ENCODE measurements around the gene TIAM2.
"Not testable (repeated sequence)": the region's sequence is repeated elsewhere in the genome, so short reads cannot be mapped to it uniquely, and the experiment has no call there.

Gene TIAM2

GRCh38 chr6:155001934-155002333 lies 6.8 kb downstream of the TIAM2 start:
- Mint-ChIP-seq H3K27ac (no peak overlapping the region), H3K9me3 (no peaks in the 10 kb centered on the region), H3K4me3 (no peak overlapping the region), H3K4me1 (ENCODE audit: low read depth) (peaks cover 6% of the 10 kb centered on the region), H3K27me3 (peaks cover 32% of the 10 kb centered on the region), H3K36me3 (ENCODE audit: low read depth) (no peaks in the 10 kb centered on the region)
- DNase-seq, result no peak

- Mint-ChIP-seq H3K27me3 (peaks cover 19% of the 10 kb centered on the region), H3K27ac (no peak overlapping the region), H3K36me3 (ENCODE audit: low read depth) (no peaks in the 10 kb centered on the region), H3K4me1 (ENCODE audit: low read depth) (peaks cover 4% of the 10 kb centered on the region), H3K4me3 (no peak overlapping the region), H3K9me3 (no peaks in the 10 kb centered on the region)
- no peak for DNase-seq
These were observed 8.4 kb downstream of the TIAM2 start for GRCh38 chr6:155003476-155003875.

- no peaks in the 10 kb centered on the region for H3K9me3 Mint-ChIP-seq
- peaks cover 17% of the 10 kb centered on the region for H3K27me3 Mint-ChIP-seq
- no peak overlapping the region for H3K4me3 Mint-ChIP-seq
- H3K4me1 Mint-ChIP-seq (ENCODE audit: low read depth), result peaks cover 4% of the 10 kb centered on the region
- no peaks in the 10 kb centered on the region for H3K36me3 Mint-ChIP-seq (ENCODE audit: low read depth)
- no peak overlapping the region for H3K27ac Mint-ChIP-seq
- DNase-seq, result no peak
These were observed 8.9 kb downstream of the TIAM2 start for GRCh38 chr6:155004017-155004416.

- H3K27ac Mint-ChIP-seq, result no peak overlapping the region
- no peak overlapping the region for H3K4me3 Mint-ChIP-seq
- no peaks in the 10 kb centered on the region for H3K9me3 Mint-ChIP-seq
- H3K4me1 Mint-ChIP-seq (ENCODE audit: low read depth), result peaks cover 4% of the 10 kb centered on the region
- H3K27me3 Mint-ChIP-seq, result peaks cover 16% of the 10 kb centered on the region
- DNase-seq, result no peak
- no peaks in the 10 kb centered on the region for H3K36me3 Mint-ChIP-seq (ENCODE audit: low read depth)
These were observed 9.7 kb downstream of the TIAM2 start for GRCh38 chr6:155004576-155005372.

- Mint-ChIP-seq H3K4me1 (ENCODE audit: low read depth) (peaks cover 4% of the 10 kb centered on the region), H3K4me3 (no peak overlapping the region), H3K27me3 (peaks cover 2% of the 10 kb centered on the region), H3K27ac (peak overlapping the region; percentile 20), H3K36me3 (ENCODE audit: low read depth) (no peaks in the 10 kb centered on the region), H3K9me3 (no peaks in the 10 kb centered on the region)
- no peak for DNase-seq
These were observed 13.5 kb downstream of the TIAM2 start for GRCh38 chr6:155008625-155009024.

GRCh38 chr6:155010940-155011339 lies 15.8 kb downstream of the TIAM2 start:
- Mint-ChIP-seq H3K4me1 (ENCODE audit: low read depth) (no peaks in the 10 kb centered on the region), H3K27me3 (peaks cover 10% of the 10 kb centered on the region), H3K4me3 (no peak overlapping the region), H3K36me3 (ENCODE audit: low read depth) (no peaks in the 10 kb centered on the region), H3K9me3 (no peaks in the 10 kb centered on the region), H3K27ac (no peak overlapping the region)
- no peak for DNase-seq

GRCh38 chr6:155011809-155012291 lies 16.7 kb downstream of the TIAM2 start:
- Mint-ChIP-seq H3K9me3 (no peaks in the 10 kb centered on the region), H3K27me3 (peaks cover 10% of the 10 kb centered on the region), H3K27ac (no peak overlapping the region), H3K4me1 (ENCODE audit: low read depth) (no peaks in the 10 kb centered on the region), H3K36me3 (ENCODE audit: low read depth) (no peaks in the 10 kb centered on the region), H3K4me3 (no peak overlapping the region)
- DNase-seq, result no peak

- Mint-ChIP-seq H3K9me3 (no peaks in the 10 kb centered on the region), H3K27ac (no peak overlapping the region), H3K4me3 (no peak overlapping the region), H3K36me3 (ENCODE audit: low read depth) (no peaks in the 10 kb centered on the region), H3K4me1 (ENCODE audit: low read depth) (no peaks in the 10 kb centered on the region), H3K27me3 (peaks cover 13% of the 10 kb centered on the region)
- no peak for DNase-seq
These were observed 18.4 kb downstream of the TIAM2 start for GRCh38 chr6:155013457-155013876.

- no peaks in the 10 kb centered on the region for H3K4me1 Mint-ChIP-seq (ENCODE audit: low read depth)
- peaks cover 10% of the 10 kb centered on the region for H3K27me3 Mint-ChIP-seq
- no peaks in the 10 kb centered on the region for H3K36me3 Mint-ChIP-seq (ENCODE audit: low read depth)
- no peak for DNase-seq
- H3K4me3 Mint-ChIP-seq, result no peak overlapping the region
- no peaks in the 10 kb centered on the region for H3K9me3 Mint-ChIP-seq
- no peak overlapping the region for H3K27ac Mint-ChIP-seq
These were observed 19.0 kb downstream of the TIAM2 start for GRCh38 chr6:155014137-155014536.

GRCh38 chr6:155014670-155015300 lies 19.7 kb downstream of the TIAM2 start:
- no peak overlapping the region for H3K4me3 Mint-ChIP-seq
- no peaks in the 10 kb centered on the region for H3K36me3 Mint-ChIP-seq (ENCODE audit: low read depth)
- no peaks in the 10 kb centered on the region for H3K4me1 Mint-ChIP-seq (ENCODE audit: low read depth)
- H3K27me3 Mint-ChIP-seq, result peaks cover 10% of the 10 kb centered on the region
- H3K27ac Mint-ChIP-seq, result no peak overlapping the region
- no peaks in the 10 kb centered on the region for H3K9me3 Mint-ChIP-seq
- DNase-seq, result no peak

- H3K36me3 Mint-ChIP-seq (ENCODE audit: low read depth); H3K9me3 Mint-ChIP-seq; H3K27ac Mint-ChIP-seq; H3K4me1 Mint-ChIP-seq (ENCODE audit: low read depth); DNase-seq; H3K4me3 Mint-ChIP-seq: not testable (repeated sequence)
- peaks cover 15% of the 10 kb centered on the region for H3K27me3 Mint-ChIP-seq
These were observed 23.3 kb downstream of the TIAM2 start for GRCh38 chr6:155018415-155018814.

GRCh38 chr6:155021680-155022079 lies 26.6 kb downstream of the TIAM2 start:
- no peak overlapping the region for H3K4me3 Mint-ChIP-seq
- H3K9me3 Mint-ChIP-seq, result no peaks in the 10 kb centered on the region
- H3K27me3 Mint-ChIP-seq, result peaks cover 9% of the 10 kb centered on the region
- H3K4me1 Mint-ChIP-seq (ENCODE audit: low read depth), result peaks cover 5% of the 10 kb centered on the region
- no peaks in the 10 kb centered on the region for H3K36me3 Mint-ChIP-seq (ENCODE audit: low read depth)
- no peak for DNase-seq
- H3K27ac Mint-ChIP-seq, result no peak overlapping the region

- Mint-ChIP-seq H3K36me3 (ENCODE audit: low read depth) (no peaks in the 10 kb centered on the region), H3K9me3 (no peaks in the 10 kb centered on the region), H3K27ac (no peak overlapping the region), H3K4me1 (ENCODE audit: low read depth) (peaks cover 6% of the 10 kb centered on the region), H3K4me3 (no peak overlapping the region), H3K27me3 (peaks cover 8% of the 10 kb centered on the region)
- no peak for DNase-seq
These were observed 27.6 kb downstream of the TIAM2 start for GRCh38 chr6:155022721-155023120.

- Mint-ChIP-seq H3K4me1 (ENCODE audit: low read depth) (peaks cover 6% of the 10 kb centered on the region), H3K27ac (no peak overlapping the region), H3K27me3 (peaks cover 8% of the 10 kb centered on the region), H3K36me3 (ENCODE audit: low read depth) (no peaks in the 10 kb centered on the region), H3K4me3 (no peak overlapping the region), H3K9me3 (no peaks in the 10 kb centered on the region)
- DNase-seq, result no peak
These were observed 28.6 kb downstream of the TIAM2 start for GRCh38 chr6:155023717-155024116.

- H3K4me3 Mint-ChIP-seq, result no peak overlapping the region
- H3K27ac Mint-ChIP-seq, result no peak overlapping the region
- H3K36me3 Mint-ChIP-seq (ENCODE audit: low read depth), result no peaks in the 10 kb centered on the region
- H3K27me3 Mint-ChIP-seq, result peaks cover 8% of the 10 kb centered on the region
- H3K4me1 Mint-ChIP-seq (ENCODE audit: low read depth), result peaks cover 6% of the 10 kb centered on the region
- DNase-seq, result no peak
- H3K9me3 Mint-ChIP-seq, result no peaks in the 10 kb centered on the region
These were observed 29.4 kb downstream of the TIAM2 start for GRCh38 chr6:155024391-155025027.
